CD14-positive monocyte (primary cell): ENCODE results near the gene NUP85. TPM values are rescaled to one million over a fixed set of nuclear protein-coding genes. Genes with fewer than 3 reads are reported as not detected.
A peak's percentile ranks its signal among the peaks of the same experiment; 100 is the strongest.

Experiments used
- DNase-seq, 3 donors: peaks; one replicate each; pipeline ENCODE4 v3.0.0-alpha.2; 2011 to 2022
- H2AFZ ChIP-seq: 2 replicates; pipeline ENCODE4 v1.6.0; 2012; ENCODE audit warnings: mild to moderate bottlenecking, low read depth, low read length, inconsistent platforms; ENCODE audit not compliant: insufficient read depth, poor library complexity, severe bottlenecking
- H3K27ac ChIP-seq, 2 donors: 1 replicate in 1 of 2; 2 replicates in 1 of 2; pipeline ENCODE4 v1.5.1; 2012 to 2013; ENCODE audit warnings: low read length in 2 of 2, control low read depth in 1 of 2, inconsistent platforms in 1 of 2, low read depth in 1 of 2, mild to moderate bottlenecking in 1 of 2
- H3K27me3 ChIP-seq, 2 donors: one replicate each; pipeline versions ENCODE4 v1.6.0 to v1.6.1; 2011 to 2013; ENCODE audit warnings: low read length in 2 of 2; ENCODE audit not compliant: control insufficient read depth in 2 of 2, insufficient read depth in 2 of 2
- H3K36me3 ChIP-seq, 2 donors: replicated peaks in 1 of 2; 1 replicate in 1 of 2; 2 replicates in 1 of 2; pipeline versions ENCODE4 v1.5.1 to v1.6.1; 2012 to 2013; ENCODE audit warnings: low read length in 2 of 2, control low read depth in 1 of 2, inconsistent platforms in 1 of 2, mild to moderate bottlenecking in 1 of 2; ENCODE audit not compliant: insufficient read depth in 2 of 2, control insufficient read depth in 1 of 2
- H3K4me1 ChIP-seq, 2 donors: 1 replicate in 1 of 2; 2 replicates in 1 of 2; pipeline versions ENCODE4 v1.5.1 to v1.6.1; 2012 to 2013; ENCODE audit warnings: low read length in 2 of 2, control low read depth in 1 of 2, inconsistent platforms in 1 of 2, mild to moderate bottlenecking in 1 of 2, moderate library complexity in 1 of 2; ENCODE audit not compliant: insufficient read depth in 2 of 2, control insufficient read depth in 1 of 2
- H3K4me2 ChIP-seq: replicated peaks from 2 replicates; pipeline ENCODE3; 2012; ENCODE audit warnings: low read length, moderate library complexity, mild to moderate bottlenecking; ENCODE audit not compliant: poor library complexity, severe bottlenecking; ENCODE audit errors: extremely low read depth
- H3K4me3 ChIP-seq, 3 experiments: fragments of 200-600 bp in 1 of 3; sonication (generic) in 1 of 3; replicated peaks in 1 of 3; 1 replicate in 2 of 3; 2 replicates in 1 of 3; pipeline ENCODE4 v1.5.1; 2011 to 2013; ENCODE audit warnings: low read length in 3 of 3, mild to moderate bottlenecking in 3 of 3, control low read depth in 2 of 3, low read depth in 2 of 3, inconsistent platforms in 1 of 3, moderate library complexity in 1 of 3
- H3K79me2 ChIP-seq: 2 replicates; pipeline ENCODE4 v1.6.0; 2012; ENCODE audit warnings: mild to moderate bottlenecking, control low read depth, inconsistent platforms, low read length, moderate library complexity; ENCODE audit not compliant: insufficient read depth
- H3K9ac ChIP-seq: 2 replicates; pipeline ENCODE4 v1.6.0; 2017; ENCODE audit warnings: low read length, mild to moderate bottlenecking; ENCODE audit not compliant: insufficient read depth, poor library complexity, severe bottlenecking
- H3K9me3 ChIP-seq, 2 donors: replicated peaks in 1 of 2; 1 replicate in 1 of 2; 2 replicates in 1 of 2; pipeline versions ENCODE4 v1.5.1 to v1.6.1; 2012 to 2013; ENCODE audit warnings: low read length in 2 of 2, control low read depth in 1 of 2; ENCODE audit not compliant: control insufficient read depth in 1 of 2, insufficient read depth in 1 of 2
- H4K20me1 ChIP-seq: 2 replicates; pipeline ENCODE4 v1.6.0; 2012; ENCODE audit warnings: mild to moderate bottlenecking, low read length, control low read depth, moderate library complexity; ENCODE audit not compliant: insufficient read depth
- H3K27ac Mint-ChIP-seq, 7 donors: one replicate each; pipeline ENCODE4 v1.8.0; 2020; ENCODE audit warnings: mild to moderate bottlenecking in 7 of 7, mixed read lengths in 7 of 7, moderate library complexity in 6 of 7, inconsistent platforms in 2 of 7
- H3K27me3 Mint-ChIP-seq, 3 donors: one replicate each; pipeline ENCODE4 v1.8.0; 2021 to 2022; ENCODE audit warnings: low read depth in 3 of 3, mild to moderate bottlenecking in 3 of 3, mixed read lengths in 3 of 3, moderate library complexity in 3 of 3, inconsistent platforms in 1 of 3
- H3K36me3 Mint-ChIP-seq, 2 donors: one replicate each; pipeline ENCODE4 v1.8.0; 2020; ENCODE audit warnings: mixed read lengths in 2 of 2, inconsistent platforms in 1 of 2, mild to moderate bottlenecking in 1 of 2
- H3K4me1 Mint-ChIP-seq: one replicate; pipeline ENCODE4 v1.8.0; 2020; ENCODE audit warnings: mild to moderate bottlenecking, mixed read lengths
- H3K4me3 Mint-ChIP-seq, 2 donors: one replicate each; pipeline ENCODE4 v1.8.0; 2020; ENCODE audit warnings: mild to moderate bottlenecking in 2 of 2, mixed read lengths in 2 of 2, moderate library complexity in 1 of 2
- H3K9me3 Mint-ChIP-seq, 7 donors: one replicate each; pipeline ENCODE4 v1.8.0; 2020 to 2022; ENCODE audit warnings: mixed read lengths in 7 of 7, mild to moderate bottlenecking in 6 of 7, moderate library complexity in 6 of 7, inconsistent platforms in 2 of 7
- CTCF ChIP-seq: fragments of 200-600 bp; IDR thresholded peaks from one replicate; pipeline ENCODE4 v1.8.0; 2022; ENCODE audit warnings: antibody characterized with exemption, mild to moderate bottlenecking
- WGBS: methylation state at CpG from one replicate; pipeline ENCODE4 v1.1.5; 2013; ENCODE audit warnings: missing lambda C conversion rate; ENCODE audit not compliant: insufficient coverage; 5-methylcytosine and 5-hydroxymethylcytosine counted together
- intact Hi-C, 2 donors: fragments of 100-400 bp; cut with micrococcal nuclease; formaldehyde crosslinking; loops; one replicate each; pipeline versions ENCODE4 v1.15.0 to v1.15.1; 2023
- polyA plus RNA-seq, 3 donors: library from polyadenylated mRNA; depleted of rRNA in 1 of 3; unstranded in 2 of 3; stranded (reverse) in 1 of 3; fragments of 300-500 nt in 2 of 3; fragments of >200 nt in 1 of 3; fragmentation: Illumina TruSeq in 2 of 3; gene quantifications; 1 replicate in 2 of 3; 2 replicates in 1 of 3; pipeline ENCODE4 v1.2.3, GENCODE V29; 2012 to 2021

Gene NUP85
- polyA plus RNA-seq, 3 donors: 36.3 to 94.2 (median 38.7) TPM

GRCh38 chr17:75270218-75270965 lies 64.9 kb downstream of the NUP85 start:
- peak overlapping the region; percentile 83 for H2AFZ ChIP-seq
- peaks cover 73% of the 10 kb centered on the region for H3K79me2 ChIP-seq
- Mint-ChIP-seq H3K9me3 (peaks cover 0 to 4% (median 0%) of the 10 kb centered on the region in 7 donors), H3K27ac (peak overlapping the region; percentile 85 to 94 (median 92)), H3K4me3 (peak overlapping the region; percentile 81 to 92), H3K4me1 (peaks cover 64% of the 10 kb centered on the region), H3K36me3 (peaks cover 31 to 42% of the 10 kb centered on the region in 2 donors), H3K27me3 (peaks cover 0 to 2% (median 0%) of the 10 kb centered on the region in 3 donors)
- peak overlapping the region; percentile 89 to 94 for H3K27ac ChIP-seq
- peak overlapping the region; percentile 69 to 94 (median 92) for H3K4me3 ChIP-seq
- H3K36me3 ChIP-seq: peaks cover 14 to 36% of the 10 kb centered on the region in 2 donors
- under 1% methylated on average over 46 of the region's 47 CpGs for WGBS
- H4K20me1 ChIP-seq: peaks cover 4% of the 10 kb centered on the region
- no peaks in the 10 kb centered on the region for H3K27me3 ChIP-seq
- DNase-seq: peak; percentile 43 to 65 (median 48)
- TF ChIP-seq CTCF: no peak
- H3K9ac ChIP-seq: peak overlapping the region; percentile 96
- peaks cover 64 to 69% of the 10 kb centered on the region in 2 donors for H3K4me1 ChIP-seq
- intact Hi-C loops: loop anchor here in 1 of 2 donors (5.0 kb wide), 1 partner anchor 137 kb away; the partner anchor contains the start of gene GRB2
- no peaks in the 10 kb centered on the region for H3K9me3 ChIP-seq
- peak overlapping the region; percentile 89 for H3K4me2 ChIP-seq

- H3K27ac Mint-ChIP-seq: peak within 1 kb of the TSS; percentile 85 to 94 (median 92)
- Histone ChIP-seq H2AFZ (peak within 1 kb of the TSS; percentile 91), H3K4me2 (peak within 1 kb of the TSS; percentile 89), H3K9me3 (no peaks in the 10 kb centered on the region), H3K4me1 (peaks cover 59 to 64% of the 10 kb centered on the region in 2 donors), H3K36me3 (peaks cover 13 to 34% of the 10 kb centered on the region in 2 donors), H3K27ac (peak within 1 kb of the TSS; percentile 89 to 94), H3K4me3 (peak within 1 kb of the TSS; percentile 71 to 94 (median 92)), H4K20me1 (peaks cover 4% of the 10 kb centered on the region), H3K9ac (peak within 1 kb of the TSS; percentile 96), H3K79me2 (peaks cover 68% of the 10 kb centered on the region), H3K27me3 (no peaks in the 10 kb centered on the region)
- TF ChIP-seq CTCF: no peak
- peak within 1 kb of the TSS; percentile 81 to 92 for H3K4me3 Mint-ChIP-seq
- DNase-seq: no peak
- H3K36me3 Mint-ChIP-seq: peaks cover 32 to 40% of the 10 kb centered on the region in 2 donors
- peaks cover 0 to 4% (median 0%) of the 10 kb centered on the region in 7 donors for H3K9me3 Mint-ChIP-seq
- WGBS: under 1% methylated on average over 39 of the region's 39 CpGs
- peaks cover 59% of the 10 kb centered on the region for H3K4me1 Mint-ChIP-seq
- intact Hi-C loops: loop anchor here in 1 of 2 donors (5.0 kb wide), 1 partner anchor 136 kb away; the partner anchor contains the start of gene GRB2
- peaks cover 0 to 2% (median 0%) of the 10 kb centered on the region in 3 donors for H3K27me3 Mint-ChIP-seq
These were observed 65.4 kb downstream of the NUP85 start, which contains the start of gene MIF4GD for GRCh38 chr17:75270966-75271232. Gene MIF4GD, minus strand, starts transcription at chr17:75271231. Its CDS starts 1,036 bp downstream, at chr17:75270195.
